ENCODE measurements around the gene DNAJB9. TPM values are rescaled to one million over a fixed set of nuclear protein-coding genes. Genes with fewer than 3 reads are reported as not detected.

The DNAJB9 gene
- total RNA-seq, 1 donor from 2014 or later, result 23.6 TPM

DNA sequence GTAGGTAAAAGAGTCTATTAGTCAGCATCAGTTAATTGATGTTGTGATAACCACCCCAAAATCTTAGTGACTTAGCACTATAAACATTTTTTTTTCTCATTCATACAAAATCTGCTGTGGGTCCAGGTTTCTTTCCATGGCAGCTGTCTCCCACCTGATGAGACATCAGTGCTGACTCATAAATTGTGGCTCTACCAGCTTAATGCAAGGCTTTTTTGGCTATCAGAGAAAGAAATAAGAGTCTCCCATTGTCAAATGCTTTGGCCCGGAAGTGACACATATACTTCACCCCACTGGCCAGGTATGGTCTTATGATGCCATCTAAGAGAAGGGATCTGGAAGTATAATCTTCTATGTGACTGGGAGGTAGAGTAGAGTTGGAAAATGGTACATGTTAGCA, 14.5 kb downstream of the DNAJB9 start:
- ATAC-seq (no peak), DNase-seq (no peak)
- H3K27me3 ChIP-seq (ENCODE audit: low read depth), result no peaks in the 10 kb centered on the region
- no peak overlapping the region for H3K27ac ChIP-seq
- peaks cover 4% of the 10 kb centered on the region for H3K36me3 ChIP-seq
- H3K4me3 ChIP-seq, result no peak overlapping the region
- H3K4me1 ChIP-seq, result no peaks in the 10 kb centered on the region
- no peaks in the 10 kb centered on the region for H3K9me3 ChIP-seq
- intact Hi-C loops (cut with DNase I), result no loop called here
- TF ChIP-seq, protein P1, sequence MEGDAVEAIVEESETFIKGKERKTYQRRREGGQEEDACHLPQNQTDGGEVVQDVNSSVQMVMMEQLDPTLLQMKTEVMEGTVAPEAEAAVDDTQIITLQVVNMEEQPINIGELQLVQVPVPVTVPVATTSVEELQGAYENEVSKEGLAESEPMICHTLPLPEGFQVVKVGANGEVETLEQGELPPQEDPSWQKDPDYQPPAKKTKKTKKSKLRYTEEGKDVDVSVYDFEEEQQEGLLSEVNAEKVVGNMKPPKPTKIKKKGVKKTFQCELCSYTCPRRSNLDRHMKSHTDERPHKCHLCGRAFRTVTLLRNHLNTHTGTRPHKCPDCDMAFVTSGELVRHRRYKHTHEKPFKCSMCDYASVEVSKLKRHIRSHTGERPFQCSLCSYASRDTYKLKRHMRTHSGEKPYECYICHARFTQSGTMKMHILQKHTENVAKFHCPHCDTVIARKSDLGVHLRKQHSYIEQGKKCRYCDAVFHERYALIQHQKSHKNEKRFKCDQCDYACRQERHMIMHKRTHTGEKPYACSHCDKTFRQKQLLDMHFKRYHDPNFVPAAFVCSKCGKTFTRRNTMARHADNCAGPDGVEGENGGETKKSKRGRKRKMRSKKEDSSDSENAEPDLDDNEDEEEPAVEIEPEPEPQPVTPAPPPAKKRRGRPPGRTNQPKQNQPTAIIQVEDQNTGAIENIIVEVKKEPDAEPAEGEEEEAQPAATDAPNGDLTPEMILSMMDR (IDR thresholded peaks at IDR 0.05), result no peak

DNA sequence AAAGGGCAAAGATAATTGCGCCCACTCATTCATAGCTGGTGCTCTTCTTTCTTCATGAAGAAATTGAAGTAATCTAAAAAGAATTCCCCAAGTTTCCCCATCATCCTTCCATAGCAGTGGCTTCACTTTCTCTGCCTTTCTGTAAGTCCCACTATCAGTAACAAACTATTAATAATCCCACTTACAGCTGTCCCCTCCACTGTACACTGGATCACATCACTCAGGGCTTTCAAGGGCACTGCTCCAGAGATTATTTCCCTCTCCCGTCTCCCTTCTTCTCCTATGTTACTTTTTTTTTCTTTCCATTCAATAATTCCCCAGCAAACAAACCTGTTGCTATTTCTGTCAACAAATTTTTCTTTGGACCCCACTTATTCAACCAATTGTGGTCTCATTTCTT, 16.2 kb downstream of the DNAJB9 start:
- ATAC-seq, result no peak
- Histone ChIP-seq H3K9me3 (no peaks in the 10 kb centered on the region), H3K4me1 (no peaks in the 10 kb centered on the region), H3K27ac (no peak overlapping the region), H3K27me3 (ENCODE audit: low read depth) (no peaks in the 10 kb centered on the region), H3K36me3 (no peaks in the 10 kb centered on the region), H3K4me3 (no peak overlapping the region)
- TF ChIP-seq, protein P1 (IDR thresholded peaks at IDR 0.05), result no peak
- intact Hi-C loops (cut with DNase I), result no loop called here
- no peak for DNase-seq

DNA sequence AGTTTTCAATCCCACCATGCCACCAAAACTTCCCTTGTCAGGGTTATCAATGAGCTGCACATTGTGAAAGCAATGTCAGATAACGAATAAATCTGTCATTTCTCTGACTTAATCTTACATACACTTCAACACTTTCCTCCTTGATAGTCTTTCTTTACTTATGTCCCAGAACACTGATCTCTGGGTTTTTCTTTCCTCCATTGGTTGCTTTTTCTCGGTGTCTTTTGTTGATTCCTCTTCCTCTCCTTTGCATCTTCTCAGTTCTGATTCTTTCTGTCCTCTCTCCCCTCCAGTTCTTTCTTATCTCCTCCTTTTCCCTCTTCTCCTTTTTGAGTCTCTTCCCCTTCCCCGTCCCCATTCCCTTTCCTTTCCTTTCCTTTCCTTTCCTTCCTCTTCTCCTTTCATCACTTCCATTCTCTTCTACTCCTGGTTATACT, 16.6 kb downstream of the DNAJB9 start:
- Histone ChIP-seq H3K4me1 (no peaks in the 10 kb centered on the region), H3K9me3 (no peaks in the 10 kb centered on the region), H3K27me3 (ENCODE audit: low read depth) (no peaks in the 10 kb centered on the region), H3K36me3 (no peaks in the 10 kb centered on the region), H3K27ac (no peak overlapping the region), H3K4me3 (no peak overlapping the region)
- no peak for ATAC-seq
- TF ChIP-seq, protein P1 (IDR thresholded peaks at IDR 0.05), result no peak
- no peak for DNase-seq
- intact Hi-C loops (cut with DNase I), result no loop called here

DNA sequence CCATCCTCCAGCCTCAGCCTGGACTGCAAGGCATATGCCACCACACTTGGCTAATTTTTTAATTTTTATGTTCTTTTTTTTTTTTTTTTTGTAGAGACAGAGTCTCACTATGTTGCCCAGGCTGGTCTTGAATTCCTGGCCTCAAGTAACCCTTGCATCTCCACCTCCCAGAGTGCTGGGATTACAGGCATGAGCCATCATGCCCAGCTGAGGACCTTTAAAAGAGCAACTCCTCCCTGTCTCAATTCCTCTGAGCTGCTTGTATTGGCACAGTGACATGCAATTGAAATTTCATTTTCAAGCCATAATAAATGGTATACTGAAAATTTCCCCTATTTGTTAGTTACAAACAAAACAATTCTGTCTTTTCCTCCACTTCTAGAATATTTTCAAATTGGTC, 19.5 kb downstream of the DNAJB9 start:
- DNase-seq, result no peak
- no peak for ATAC-seq
- no peaks in the 10 kb centered on the region for H3K36me3 ChIP-seq
- H3K4me1 ChIP-seq, result no peaks in the 10 kb centered on the region
- H3K27ac ChIP-seq, result no peak overlapping the region
- H3K9me3 ChIP-seq, result no peaks in the 10 kb centered on the region
- intact Hi-C loops (cut with DNase I), result no loop called here
- H3K27me3 ChIP-seq (ENCODE audit: low read depth), result no peaks in the 10 kb centered on the region
- TF ChIP-seq, protein P1 (IDR thresholded peaks at IDR 0.05), result no peak
- no peak overlapping the region for H3K4me3 ChIP-seq

DNA sequence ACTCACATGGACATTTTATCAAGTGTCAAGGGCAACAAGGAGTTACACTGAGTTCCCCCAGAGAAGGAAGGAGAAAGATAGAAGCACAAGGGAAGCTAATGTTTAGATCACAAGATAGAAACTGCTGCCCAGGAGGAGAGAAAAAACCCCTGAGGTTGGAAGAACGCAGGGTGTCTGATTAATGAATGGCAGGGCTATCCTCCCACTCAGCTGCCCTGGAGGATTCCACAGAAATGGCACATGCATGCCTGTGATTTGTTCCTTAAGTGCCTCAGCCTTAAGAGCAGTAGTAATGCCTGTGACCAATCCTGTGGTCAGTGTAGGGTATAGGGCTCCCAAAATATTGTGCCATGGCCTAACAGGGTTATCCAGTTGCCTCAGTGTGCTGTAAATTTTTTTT, 20.2 kb downstream of the DNAJB9 start:
- ATAC-seq, result no peak
- H3K36me3 ChIP-seq, result no peaks in the 10 kb centered on the region
- H3K27me3 ChIP-seq (ENCODE audit: low read depth), result no peaks in the 10 kb centered on the region
- H3K4me3 ChIP-seq, result no peak overlapping the region
- H3K9me3 ChIP-seq, result no peaks in the 10 kb centered on the region
- intact Hi-C loops (cut with DNase I), result no loop called here
- no peak overlapping the region for H3K27ac ChIP-seq
- no peak for DNase-seq
- TF ChIP-seq, protein P1 (IDR thresholded peaks at IDR 0.05), result no peak
- no peaks in the 10 kb centered on the region for H3K4me1 ChIP-seq

DNA sequence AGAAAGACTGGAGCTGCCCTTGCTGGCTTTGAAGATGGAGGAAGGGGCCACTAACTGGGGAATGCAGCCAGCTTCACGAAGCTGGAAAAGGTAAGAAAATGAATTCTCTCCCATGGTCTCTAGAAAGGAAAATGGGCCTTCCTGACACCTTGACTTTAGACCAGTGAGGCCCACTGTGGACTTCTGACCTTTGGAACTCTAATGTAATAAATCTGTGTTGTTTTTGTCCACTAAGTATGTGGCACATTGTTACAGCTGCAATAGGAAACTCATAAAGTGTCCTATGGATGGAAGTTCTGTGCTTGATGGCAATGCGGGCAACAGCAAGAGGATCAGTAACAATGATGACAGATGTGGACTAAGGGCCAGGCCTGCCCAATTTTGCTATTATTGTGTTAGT, 20.9 kb downstream of the DNAJB9 start:
- H3K9me3 ChIP-seq, result no peaks in the 10 kb centered on the region
- no peak overlapping the region for H3K4me3 ChIP-seq
- ATAC-seq (no peak), DNase-seq (no peak)
- H3K27me3 ChIP-seq (ENCODE audit: low read depth), result no peaks in the 10 kb centered on the region
- H3K27ac ChIP-seq, result no peak overlapping the region
- TF ChIP-seq, protein P1 (IDR thresholded peaks at IDR 0.05), result no peak
- H3K36me3 ChIP-seq, result no peaks in the 10 kb centered on the region
- intact Hi-C loops (cut with DNase I), result no loop called here
- no peaks in the 10 kb centered on the region for H3K4me1 ChIP-seq
